GM13977 (cell line): ENCODE data around the gene ABHD14A.

Source experiments
- DNase-seq: peaks from one replicate; pipeline ENCODE4 v3.0.0; 2012; ENCODE audit warnings: low spot score
- CTCF ChIP-seq: IDR thresholded peaks from 2 replicates; pipeline ENCODE4 v1.5.1; 2012; ENCODE audit warnings: mild to moderate bottlenecking, control low read depth; ENCODE audit not compliant: insufficient read depth; ENCODE audit errors: extremely low read depth, missing control alignments
- in situ Hi-C: fragments of 300-500 bp; cut with MboI; formaldehyde crosslinking; loops from one replicate; pipeline ENCODE4 v1.12.0; 2022; ENCODE audit warnings: low sequenced_read_pairs, low pct_unique_long_range_greater_than_20kb, mixed read lengths, inconsistent platforms; ENCODE audit not compliant: unreplicated experiment

ABHD14A gene

GRCh38 chr3:51932471-51933370 is 42.1 kb upstream of the ABHD14A start:
- no peak for DNase-seq
- TF ChIP-seq CTCF = no peak
- in situ Hi-C loops = no loop called here

GRCh38 chr3:51933471-51934138 is 41.3 kb upstream of the ABHD14A start:
- in situ Hi-C loops = no loop called here
- TF ChIP-seq CTCF = no peak
- no peak for DNase-seq

- DNase-seq = no peak
- in situ Hi-C loops = no loop called here
- TF ChIP-seq CTCF = no peak
Observed at GRCh38 chr3:51934139-51934850, 40.6 kb upstream of the ABHD14A start.

- in situ Hi-C loops = no loop called here
- no peak for TF ChIP-seq CTCF
- no peak for DNase-seq
Observed at GRCh38 chr3:51934991-51935885, 39.6 kb upstream of the ABHD14A start.

GRCh38 chr3:51935886-51936755 is 38.7 kb upstream of the ABHD14A start:
- TF ChIP-seq CTCF = no peak
- in situ Hi-C loops = no loop called here
- DNase-seq = no peak
